ENCODE measurements around the gene FOSL2.

FOSL2 gene

DNA sequence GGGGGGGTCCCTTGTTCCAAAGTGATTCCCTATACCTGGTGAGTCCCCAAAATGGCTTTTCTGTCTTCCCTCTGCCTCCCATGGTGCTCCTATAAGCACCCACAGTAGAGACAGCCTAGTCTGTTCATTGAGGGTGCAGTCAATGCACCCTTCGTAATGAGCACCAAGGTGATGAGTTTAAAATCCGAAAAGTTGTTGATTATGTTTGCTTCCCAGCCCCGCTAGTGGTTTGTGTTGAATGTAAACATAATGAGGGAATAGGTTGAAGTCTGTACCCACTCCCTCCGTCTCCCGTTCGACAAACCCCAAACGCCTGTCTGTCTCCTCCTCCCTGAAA is 2.3 kb downstream of the FOSL2 start:
- no peak for DNase-seq (ENCODE audit: low spot score)

DNA sequence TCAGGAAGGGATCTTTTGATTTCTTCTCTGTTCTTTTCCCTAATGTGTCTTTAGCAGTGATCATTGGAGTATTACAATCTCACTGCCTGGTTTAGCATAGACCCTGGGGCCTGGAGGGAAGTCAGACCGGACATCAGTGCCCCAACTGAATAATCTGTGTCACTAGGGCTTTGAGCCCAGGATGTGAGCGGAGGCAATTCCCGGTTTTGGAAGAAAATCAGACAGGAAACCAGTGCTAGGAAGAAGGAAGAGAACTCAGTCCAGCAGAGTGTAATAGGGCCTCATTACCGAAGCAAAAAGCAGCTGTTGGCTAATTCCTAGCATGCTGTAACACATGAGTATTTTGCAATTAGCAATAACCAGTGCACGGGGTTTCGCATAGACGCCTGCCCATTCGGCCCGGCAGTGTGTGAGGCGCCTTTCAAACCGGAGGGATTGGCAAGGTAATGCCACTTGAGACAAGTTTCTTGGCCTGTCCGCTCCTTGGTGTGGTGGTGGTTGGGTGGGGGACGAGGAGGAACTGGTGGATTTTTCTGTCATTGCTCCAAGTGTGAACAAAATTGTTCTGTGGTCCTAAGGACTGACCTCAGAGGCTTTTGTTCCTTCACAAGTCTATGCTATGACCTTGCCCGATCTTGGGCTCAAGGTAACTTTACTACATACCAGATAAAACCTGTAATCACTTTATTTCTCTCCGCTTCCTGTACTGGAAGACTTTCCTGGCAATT is 2.8 kb downstream of the FOSL2 start:
- DNase-seq (ENCODE audit: low spot score) = no peak

DNA sequence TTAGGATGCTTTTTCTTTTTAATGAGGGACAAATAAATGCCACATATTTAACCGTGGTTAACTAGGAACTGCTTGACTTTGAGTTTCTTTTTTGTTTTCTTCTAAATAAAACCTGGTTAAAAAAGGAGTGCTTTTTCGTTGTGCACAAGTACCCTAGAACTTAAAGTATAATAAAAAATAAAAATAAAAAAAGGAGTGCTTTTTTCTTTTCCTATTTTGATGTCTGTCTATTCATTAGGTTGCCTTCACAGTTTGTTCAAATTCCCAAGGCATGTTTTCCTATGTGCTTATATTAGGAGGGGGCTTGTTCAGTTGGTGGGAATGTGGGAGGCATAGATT is 4.4 kb downstream of the FOSL2 start:
- no peak for DNase-seq (ENCODE audit: low spot score)

DNA sequence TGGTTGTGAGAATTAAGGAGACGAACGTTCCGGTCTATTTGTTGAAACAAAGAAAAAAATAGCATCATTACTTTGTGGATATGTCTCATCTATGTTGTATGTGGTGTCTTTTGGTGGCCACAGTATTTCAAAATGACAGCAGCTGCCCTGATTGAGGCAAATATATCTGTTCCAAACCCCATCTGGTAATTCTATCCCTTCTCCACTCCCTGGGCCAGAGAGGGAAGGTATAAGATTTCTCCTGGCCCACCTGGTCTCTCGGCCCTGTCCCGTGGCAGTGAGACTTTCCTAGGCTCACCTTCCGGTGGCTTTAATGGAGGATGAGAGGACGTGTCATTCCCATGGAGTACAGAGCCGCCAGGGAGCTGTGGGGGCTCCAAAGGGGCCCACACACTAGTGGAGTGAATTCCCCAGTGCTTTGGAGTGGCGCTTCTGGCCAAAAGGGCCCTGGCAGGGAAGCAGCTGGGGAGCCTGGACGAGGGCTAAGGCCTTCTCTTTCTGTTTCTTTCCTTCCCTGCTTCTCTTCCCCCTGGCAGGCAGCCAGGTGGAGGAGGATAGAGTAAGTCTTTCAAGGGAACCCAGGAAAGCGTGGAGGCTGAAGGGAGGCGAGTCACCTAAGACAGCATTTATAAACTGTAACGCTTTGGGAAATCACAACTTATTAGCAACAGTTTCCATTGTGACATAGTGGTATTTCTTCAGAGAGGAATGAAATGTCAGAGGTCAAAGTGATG is 5.6 kb downstream of the FOSL2 start:
- DNase-seq (ENCODE audit: low spot score) = no peak

DNA sequence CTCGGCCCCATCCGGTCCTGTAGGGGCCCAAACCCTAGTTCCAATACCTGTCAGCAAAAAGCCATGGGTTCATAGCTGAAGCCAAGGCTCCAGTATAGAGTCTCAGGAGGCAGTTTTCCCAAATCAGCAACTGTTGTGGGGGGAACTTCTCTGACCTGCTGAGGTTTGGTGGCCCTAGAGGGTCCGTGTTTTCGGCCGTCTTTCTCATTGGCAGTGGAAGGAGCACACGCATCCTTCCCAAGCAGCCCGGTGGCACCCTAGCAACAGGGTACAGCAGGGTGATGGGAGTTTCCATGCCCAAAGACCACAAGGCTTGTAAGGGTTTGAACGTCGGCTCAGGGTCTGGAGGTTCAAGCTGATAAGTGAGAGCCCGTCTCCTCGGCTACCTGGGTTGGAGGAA is 6.6 kb downstream of the FOSL2 start:
- DNase-seq (ENCODE audit: low spot score) = no peak

DNA sequence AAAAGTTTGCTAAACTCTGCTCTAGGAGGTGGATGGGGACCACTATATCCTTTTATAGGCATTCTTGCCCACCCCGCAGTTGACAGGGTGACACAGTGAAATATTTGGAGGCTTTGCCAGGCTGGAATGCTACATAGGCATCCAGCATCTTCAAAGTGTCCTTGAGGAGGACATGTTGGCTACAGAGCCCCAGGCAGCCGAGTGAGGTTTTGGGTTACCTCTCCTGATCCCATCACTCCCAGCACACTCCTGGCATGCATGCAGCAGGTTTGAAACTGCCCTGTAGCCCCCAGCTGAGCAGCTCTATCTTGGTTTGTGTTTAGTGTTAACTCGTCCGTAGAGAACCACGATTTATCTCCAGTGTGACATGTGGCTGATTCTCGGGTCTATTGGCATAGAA is 7.3 kb downstream of the FOSL2 start:
- no peak for DNase-seq (ENCODE audit: low spot score)

DNA sequence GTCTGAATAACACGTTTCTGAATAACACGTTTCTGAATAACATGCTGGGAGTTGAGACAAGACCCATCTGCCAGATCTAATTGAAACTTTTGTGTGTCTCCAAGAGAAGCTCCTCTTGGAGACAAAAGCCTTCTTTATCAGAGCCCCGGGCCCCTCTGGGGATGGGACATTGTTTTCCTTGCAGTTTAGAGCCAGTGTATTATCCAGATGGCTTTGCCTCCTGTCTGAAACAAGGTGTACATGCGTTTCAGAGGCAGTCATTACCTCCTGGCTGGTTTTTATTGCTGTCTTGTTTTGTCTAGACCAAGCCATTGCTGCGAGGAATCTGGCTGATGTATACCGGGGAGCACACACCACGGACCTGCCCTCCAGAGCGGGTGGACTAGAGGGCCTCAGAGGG is 7.8 kb downstream of the FOSL2 start:
- no peak for DNase-seq (ENCODE audit: low spot score)

DNA sequence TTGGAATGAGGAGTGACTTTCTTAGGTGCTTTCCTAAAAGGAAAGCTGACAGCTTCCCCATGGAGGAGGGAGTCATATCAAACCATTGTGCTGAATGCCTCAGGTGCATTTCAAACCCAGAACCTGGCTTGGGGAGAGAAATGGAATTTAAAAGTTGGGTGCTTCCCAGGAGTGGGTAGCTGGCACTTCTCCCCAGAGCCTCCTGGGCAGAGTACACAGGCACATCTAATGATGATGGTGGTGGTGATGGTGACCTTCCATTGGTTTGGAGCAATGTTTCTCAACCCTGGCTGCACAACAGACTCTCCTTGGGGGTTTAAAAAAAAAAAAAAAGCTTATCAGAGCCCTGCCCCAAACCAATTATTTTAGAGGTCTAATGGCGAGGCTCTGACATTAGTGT is 8.3 kb downstream of the FOSL2 start:
- no peak for DNase-seq (ENCODE audit: low spot score)

DNA sequence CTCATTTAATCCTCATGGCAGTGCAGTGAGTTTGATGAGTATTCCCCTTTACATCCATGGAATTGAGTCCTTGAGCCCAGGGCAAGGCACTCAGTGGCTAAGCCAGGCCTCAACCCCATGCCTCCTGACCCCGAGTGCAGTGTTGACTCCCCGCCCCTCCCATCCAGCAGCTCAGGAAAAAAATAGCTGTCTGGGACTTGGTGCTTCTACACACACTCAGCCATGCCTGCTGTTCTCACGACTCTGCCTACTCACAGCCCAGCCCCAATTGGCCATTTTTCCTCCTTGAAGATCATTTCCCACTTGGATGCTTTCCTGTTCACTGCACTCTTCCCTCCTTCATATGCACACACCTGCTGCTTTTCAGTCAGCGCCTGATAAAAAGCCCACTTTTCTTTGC is 8.8 kb downstream of the FOSL2 start:
- no peak for DNase-seq (ENCODE audit: low spot score)

DNA sequence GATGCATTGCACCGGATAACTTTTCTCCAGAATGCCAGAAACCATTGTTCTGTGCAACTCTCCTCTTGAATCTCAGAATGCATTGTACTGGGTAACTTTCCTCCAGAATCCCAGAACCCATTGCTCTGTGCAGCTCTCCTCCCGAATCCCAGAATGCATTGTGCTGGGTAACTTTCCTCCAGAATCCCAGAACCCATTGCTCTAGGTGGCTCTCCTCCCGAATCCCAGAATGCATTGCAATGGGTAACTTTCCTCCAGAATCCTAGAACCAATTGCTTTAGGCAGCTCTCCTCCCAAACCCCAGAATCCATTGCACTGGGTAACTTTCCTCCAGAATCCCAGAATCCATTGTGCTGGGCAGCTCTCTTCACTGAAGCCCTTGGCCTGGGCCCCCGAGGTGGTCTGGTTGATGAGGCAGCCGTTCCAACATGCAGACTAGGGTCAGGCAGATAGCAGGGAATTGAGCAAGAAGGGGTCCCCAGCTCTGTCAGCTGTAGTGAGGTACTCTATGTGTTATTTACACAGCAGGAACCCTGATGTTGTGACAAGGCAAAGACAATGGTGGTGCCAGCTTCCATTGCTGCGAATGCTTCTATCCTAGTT is 9.4 kb downstream of the FOSL2 start:
- no peak for DNase-seq (ENCODE audit: low spot score)

DNA sequence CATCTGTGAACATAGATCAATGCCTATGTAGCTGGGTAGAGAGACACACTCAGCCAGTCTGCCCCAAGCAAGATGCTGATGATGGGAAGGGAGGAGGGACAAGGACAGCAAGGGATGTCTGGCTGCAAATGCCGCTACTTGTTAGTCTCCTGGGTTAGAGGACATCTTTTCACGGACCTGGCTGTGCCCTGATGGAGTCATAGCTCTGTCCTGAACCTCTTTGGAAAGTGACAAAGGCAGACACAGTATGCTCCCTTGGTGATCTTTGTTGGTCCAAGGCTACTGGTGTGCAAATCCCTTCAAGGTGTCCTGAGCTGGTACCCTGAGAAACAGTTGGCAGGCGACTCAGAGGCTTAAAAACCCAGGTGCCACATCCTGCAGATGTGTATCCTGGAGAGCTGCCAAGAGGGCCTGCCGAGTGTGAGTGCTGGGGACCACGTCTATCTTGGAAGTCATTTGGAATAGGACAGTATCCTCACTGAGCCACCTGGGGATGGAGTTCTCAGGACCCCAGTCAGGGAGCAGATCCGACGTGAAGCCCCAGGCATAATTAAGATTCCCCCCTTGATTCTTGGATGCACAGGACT is 10.8 kb downstream of the FOSL2 start:
- DNase-seq (ENCODE audit: low spot score) = no peak

DNA sequence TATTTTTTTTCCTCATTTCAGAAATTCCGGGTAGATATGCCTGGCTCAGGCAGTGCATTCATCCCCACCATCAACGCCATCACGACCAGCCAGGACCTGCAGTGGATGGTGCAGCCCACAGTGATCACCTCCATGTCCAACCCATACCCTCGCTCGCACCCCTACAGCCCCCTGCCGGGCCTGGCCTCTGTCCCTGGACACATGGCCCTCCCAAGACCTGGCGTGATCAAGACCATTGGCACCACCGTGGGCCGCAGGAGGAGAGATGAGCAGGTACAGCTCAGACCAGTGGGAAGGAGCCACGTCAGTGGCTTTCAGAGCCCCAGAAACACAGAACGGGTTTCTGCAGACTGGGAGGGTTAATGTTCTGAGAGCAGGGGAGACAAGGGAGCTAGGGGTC is 11.4 kb downstream of the FOSL2 start:
- DNase-seq (ENCODE audit: low spot score) = no peak

DNA sequence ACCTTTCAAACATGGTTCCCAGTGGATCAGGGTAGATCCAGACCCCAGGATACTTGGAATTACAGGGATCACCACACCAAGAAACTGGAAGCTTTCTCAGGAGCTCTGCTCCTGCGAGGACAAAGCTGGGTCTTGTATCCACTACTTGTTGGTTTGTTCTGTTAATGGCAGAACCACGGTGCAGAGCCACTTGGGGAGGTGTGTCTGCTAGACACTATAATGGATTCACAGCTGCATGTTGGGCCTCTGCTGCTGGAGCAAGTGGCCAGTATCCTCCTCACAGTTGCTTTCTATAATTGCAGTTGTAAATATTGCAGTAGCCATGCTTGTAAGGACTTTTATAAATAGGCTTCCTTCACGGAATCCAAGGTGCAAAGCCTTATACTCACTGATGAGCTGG is 12.9 kb downstream of the FOSL2 start:
- DNase-seq (ENCODE audit: low spot score) = no peak

DNA sequence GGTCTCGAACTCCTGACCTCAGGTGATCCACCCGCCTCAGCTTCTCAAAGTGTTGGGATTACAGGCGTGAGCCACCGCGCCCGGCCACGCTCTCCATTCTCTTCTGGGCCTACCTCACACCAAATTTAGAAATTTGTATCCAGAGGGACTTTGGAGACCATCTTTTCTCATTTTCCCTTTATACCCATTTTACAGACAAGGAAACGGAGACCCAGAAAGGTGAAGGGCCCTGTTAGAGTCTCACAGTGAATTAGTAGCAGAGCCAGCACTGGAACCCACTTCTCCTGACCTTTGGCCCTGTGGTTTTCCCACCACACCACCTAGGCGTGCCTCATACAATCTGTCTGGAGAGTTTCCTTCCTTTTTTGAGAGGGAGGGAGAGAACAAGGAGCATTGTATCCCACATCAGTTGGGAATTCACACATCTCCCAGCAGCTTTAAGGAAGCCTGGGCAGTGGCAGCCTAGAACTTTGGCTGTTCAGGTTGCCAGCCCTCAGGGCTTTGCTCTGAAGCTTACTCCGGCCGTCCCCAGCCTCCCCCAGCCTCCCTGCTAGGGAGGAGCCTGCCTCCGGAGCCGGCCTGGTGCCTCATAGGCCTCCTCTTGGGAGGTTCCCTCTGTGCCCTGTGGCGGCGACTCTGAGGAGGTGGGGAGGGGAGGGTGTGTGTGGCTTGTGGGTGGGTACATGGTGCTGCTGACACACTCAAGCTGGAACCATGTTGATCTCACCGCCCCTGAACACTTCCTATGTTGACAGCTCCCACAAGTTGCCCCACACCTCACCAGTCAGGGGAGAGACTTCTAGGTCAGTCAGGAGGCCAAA is 13.8 kb downstream of the FOSL2 start:
- no peak for DNase-seq (ENCODE audit: low spot score)

DNA sequence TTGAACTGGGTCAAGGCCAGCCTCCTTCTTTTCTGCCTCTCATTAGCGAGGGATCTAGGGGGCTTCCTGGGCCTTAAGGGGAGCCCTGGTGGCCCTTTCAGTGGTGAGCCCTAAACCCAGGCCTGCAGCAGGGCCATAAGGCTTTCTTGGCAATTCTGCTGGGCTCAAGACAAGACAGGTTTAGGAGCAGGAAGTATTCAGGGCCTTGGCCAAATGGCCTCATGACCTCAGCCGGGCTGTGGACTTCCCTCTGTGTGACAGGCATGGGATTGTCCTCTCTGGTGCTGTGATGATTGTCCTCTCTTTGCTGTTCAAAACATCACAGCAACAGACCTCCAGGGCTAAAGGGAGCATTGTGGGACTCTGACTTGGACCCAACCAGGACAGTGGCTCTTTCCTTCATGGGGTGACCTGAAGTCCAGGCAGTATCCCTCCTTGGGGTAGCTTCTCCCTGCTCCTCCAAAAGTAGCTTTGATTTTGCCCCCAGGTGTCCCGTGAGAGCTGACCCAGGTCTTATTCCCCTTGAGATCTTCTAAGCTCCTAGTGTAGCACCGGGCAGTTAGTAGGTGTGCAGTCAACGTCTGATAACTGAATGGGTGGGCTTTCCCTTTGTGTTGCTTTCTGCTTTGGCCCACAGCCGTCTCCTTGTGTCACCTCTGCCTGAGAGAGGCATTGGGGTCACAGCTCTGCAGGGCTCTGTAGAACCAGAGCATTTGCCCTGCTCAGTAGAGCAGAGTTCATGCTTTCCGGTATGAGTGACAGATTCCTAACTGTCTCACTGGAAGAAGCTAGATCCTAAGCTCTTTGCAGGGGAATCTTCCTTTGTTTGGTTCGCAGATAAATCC is 14.7 kb downstream of the FOSL2 start:
- no peak for DNase-seq (ENCODE audit: low spot score)

DNA sequence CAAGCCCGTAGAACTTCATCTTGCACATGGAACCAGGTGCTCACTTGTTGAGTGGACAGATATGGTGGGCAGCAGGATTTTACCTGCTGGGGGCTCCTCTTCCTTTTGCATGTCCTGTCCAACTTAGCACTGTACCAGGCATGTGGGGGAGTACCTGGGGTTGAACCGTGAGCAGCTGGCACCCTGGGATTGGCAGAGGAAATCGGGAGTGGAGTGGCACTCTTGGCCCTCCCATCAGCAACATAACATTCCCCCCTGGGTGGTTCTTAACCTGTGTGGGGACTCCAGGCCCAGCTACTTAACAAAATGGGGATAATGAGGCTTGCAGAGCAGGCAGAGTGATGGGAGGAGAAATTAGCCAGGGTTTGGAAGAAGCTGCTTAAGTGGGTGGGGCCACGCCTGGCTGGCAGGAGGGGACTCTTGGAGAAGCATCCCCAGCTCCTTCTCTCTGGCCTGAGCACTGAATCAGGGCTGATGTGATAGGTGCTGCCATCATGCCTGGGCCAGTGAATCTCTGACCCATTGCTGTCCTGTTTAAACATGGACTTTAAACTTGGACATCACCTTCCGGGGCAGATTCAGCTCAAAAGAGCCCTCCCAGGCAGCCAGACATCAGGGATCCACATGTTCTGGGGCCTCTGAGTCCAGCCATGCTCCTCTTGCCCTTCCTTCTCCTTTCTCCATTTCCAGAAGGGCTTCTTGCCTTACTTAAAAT is 15.5 kb downstream of the FOSL2 start:
- no peak for DNase-seq (ENCODE audit: low spot score)

DNA sequence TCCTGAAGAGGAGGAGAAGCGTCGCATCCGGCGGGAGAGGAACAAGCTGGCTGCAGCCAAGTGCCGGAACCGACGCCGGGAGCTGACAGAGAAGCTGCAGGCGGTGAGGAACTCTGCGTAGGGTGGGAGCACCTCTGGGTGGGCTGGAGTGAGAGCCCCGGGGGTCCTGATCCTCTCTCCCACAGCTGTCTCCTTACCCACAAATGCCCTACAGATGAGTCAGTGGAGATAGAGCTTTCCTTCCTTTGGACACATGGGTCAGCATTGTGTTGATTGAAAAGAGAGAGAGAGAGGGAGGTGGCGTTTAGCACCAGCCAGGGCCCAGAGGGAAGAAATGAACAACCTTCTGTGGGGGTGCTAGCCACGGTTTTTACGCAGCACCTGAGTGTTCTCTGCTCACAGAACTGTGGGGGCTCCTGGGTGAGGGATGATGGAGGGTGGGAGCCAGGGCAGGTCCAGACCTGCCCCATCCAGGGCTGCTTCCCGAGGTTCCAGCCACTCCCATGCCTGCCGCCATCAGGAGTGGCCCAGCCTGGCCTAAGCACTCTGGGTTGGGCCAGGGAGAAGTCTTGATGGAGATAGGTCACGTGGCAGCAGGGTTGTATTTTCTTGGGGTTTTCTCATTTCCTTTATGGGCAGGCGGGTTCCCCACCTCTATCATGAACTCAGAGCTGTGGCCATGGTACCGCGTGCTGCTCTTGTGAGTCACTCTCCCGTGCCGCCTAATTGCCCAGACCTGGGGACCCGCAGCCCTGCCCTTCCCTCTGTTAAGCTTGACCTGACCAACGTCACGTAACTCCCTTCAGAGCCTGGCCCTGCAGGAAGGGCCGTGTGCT is 16.3 kb downstream of the FOSL2 start:
- DNase-seq (ENCODE audit: low spot score) = no peak

DNA sequence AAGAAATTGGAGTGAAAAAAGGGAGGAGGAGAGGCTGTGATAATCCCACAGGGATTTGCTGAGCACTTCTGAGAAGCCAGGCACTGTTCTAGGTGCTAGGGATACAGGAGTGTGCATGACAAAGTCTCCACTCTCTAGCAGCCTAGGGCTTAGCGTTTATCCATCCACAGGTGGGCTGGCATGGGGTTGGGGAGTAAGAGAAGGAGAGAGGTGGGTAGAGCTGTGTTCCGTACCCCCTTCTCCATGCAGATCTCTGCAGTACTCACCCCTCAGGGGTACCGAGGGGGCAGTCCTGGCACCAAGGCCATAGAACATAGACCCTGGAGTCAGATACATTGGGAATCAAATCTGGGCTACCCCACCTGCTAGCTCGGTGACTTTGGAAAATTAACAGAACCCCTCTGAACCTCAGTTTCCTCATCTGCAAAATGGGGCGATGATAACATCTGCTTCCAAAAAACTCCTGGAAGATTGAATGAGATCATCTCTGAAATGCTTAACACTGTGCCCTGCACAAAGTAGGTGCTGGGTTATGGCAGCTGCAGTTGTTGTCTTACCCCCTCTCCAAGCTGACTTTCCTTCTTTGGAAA is 18.6 kb downstream of the FOSL2 start:
- DNase-seq (ENCODE audit: low spot score) = no peak

DNA sequence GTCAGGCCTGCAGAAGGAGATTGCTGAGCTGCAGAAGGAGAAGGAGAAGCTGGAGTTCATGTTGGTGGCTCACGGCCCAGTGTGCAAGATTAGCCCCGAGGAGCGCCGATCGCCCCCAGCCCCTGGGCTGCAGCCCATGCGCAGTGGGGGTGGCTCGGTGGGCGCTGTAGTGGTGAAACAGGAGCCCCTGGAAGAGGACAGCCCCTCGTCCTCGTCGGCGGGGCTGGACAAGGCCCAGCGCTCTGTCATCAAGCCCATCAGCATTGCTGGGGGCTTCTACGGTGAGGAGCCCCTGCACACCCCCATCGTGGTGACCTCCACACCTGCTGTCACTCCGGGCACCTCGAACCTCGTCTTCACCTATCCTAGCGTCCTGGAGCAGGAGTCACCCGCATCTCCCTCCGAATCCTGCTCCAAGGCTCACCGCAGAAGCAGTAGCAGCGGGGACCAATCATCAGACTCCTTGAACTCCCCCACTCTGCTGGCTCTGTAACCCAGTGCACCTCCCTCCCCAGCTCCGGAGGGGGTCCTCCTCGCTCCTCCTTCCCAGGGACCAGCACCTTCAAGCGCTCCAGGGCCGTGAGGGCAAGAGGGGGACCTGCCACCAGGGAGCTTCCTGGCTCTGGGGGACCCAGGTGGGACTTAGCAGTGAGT is 19.4 kb downstream of the FOSL2 start:
- no peak for DNase-seq (ENCODE audit: low spot score)
